ENCODE results near the gene COPS7A.

GRCh38 chr12:6772331-6772695, 48.5 kb downstream of the COPS7A start, which contains the start of gene LAG3:
- TF ChIP-seq CTCF (optimal IDR thresholded peaks at IDR 0.05 in 1 of 3, IDR thresholded peaks at IDR 0.05 in 1 of 3, conservative IDR thresholded peaks at IDR 0.05 in 1 of 3; ENCODE audit: extremely low read depth in 1 of 3, insufficient read depth in 2 of 3, low read length in 3 of 3) = no peak
- no peak for TF ChIP-seq EZH2 (IDR thresholded peaks at IDR 0.05; ENCODE audit: low read length)

Data from keratinocyte (primary cell).